HEK293T (cell line): ENCODE measurements around the gene TPO.

Experiments
- CTCF ChIA-PET: fragments of 350-600 bp; formaldehyde crosslinking; extraction: SDS; loops from one replicate; lab custom pipeline; 2021; ENCODE audit warnings: antibody characterized with exemption, inconsistent platforms; lab: Yijun Ruan, JAX
- POLR2A ChIA-PET: fragments of 350-600 bp; formaldehyde crosslinking; extraction: SDS; loops from one replicate; lab custom pipeline; 2020; ENCODE audit warnings: antibody characterized with exemption, inconsistent platforms; lab: Yijun Ruan, JAX
- DNase-seq: peaks from one replicate; pipeline ENCODE4 v3.0.0; 2012; ENCODE audit warnings: mixed read lengths; ENCODE audit errors: extremely low spot score
- ARNT ChIP-seq: fragments of 450-650 bp; IDR thresholded peaks from 2 replicates; pipeline ENCODE4 v1.6.1; 2017; ENCODE audit warnings: mild to moderate bottlenecking
- BHLHE40 ChIP-seq: fragments of 450-650 bp; IDR thresholded peaks from 2 replicates; pipeline ENCODE4 v1.6.1; 2016; ENCODE audit warnings: mild to moderate bottlenecking, moderate library complexity, borderline replicate concordance
- CTBP1 ChIP-seq: fragments of 450-650 bp; IDR thresholded peaks from 2 replicates; pipeline ENCODE4 v1.6.1; 2016; ENCODE audit warnings: borderline replicate concordance
- ELF4 ChIP-seq: fragments of 450-650 bp; IDR thresholded peaks from 2 replicates; pipeline ENCODE4 v1.6.1; 2017; ENCODE audit warnings: antibody characterized with exemption
- FOXA1 ChIP-seq: fragments of 450-650 bp; IDR thresholded peaks from 2 replicates; pipeline ENCODE4 v1.6.1; 2016; ENCODE audit warnings: mild to moderate bottlenecking
- FOXK2 ChIP-seq: fragments of 450-650 bp; IDR thresholded peaks from 2 replicates; pipeline ENCODE4 v1.6.1; 2016; ENCODE audit warnings: mild to moderate bottlenecking
- FOXM1 ChIP-seq: fragments of 450-650 bp; IDR thresholded peaks from 2 replicates; pipeline ENCODE4 v1.6.1; 2017; ENCODE audit warnings: mild to moderate bottlenecking, borderline replicate concordance
- HDGF ChIP-seq: fragments of 450-650 bp; IDR thresholded peaks from 2 replicates; pipeline ENCODE4 v1.6.1; 2017; ENCODE audit warnings: antibody characterized with exemption, borderline replicate concordance
- L3MBTL2 ChIP-seq: fragments of 450-650 bp; conservative IDR thresholded peaks from 2 replicates; pipeline ENCODE4 v1.6.1; 2016; ENCODE audit warnings: mild to moderate bottlenecking
- LEF1 ChIP-seq: fragments of 450-650 bp; IDR thresholded peaks from 2 replicates; pipeline ENCODE4 v1.6.1; 2017; ENCODE audit warnings: mild to moderate bottlenecking, borderline replicate concordance
- NFRKB ChIP-seq: fragments of 450-650 bp; IDR thresholded peaks from 2 replicates; pipeline ENCODE4 v1.6.1; 2016; ENCODE audit warnings: mild to moderate bottlenecking, moderate library complexity
- SP1 ChIP-seq: fragments of 450-650 bp; IDR thresholded peaks from 2 replicates; pipeline ENCODE4 v1.6.1; 2017
- SUZ12 ChIP-seq: fragments of 450-650 bp; IDR thresholded peaks from 2 replicates; pipeline ENCODE4 v1.6.1; 2016; ENCODE audit warnings: mild to moderate bottlenecking
- TARDBP ChIP-seq: fragments of 450-650 bp; IDR thresholded peaks from 2 replicates; pipeline ENCODE4 v1.6.1; 2016
- ZNF384 ChIP-seq: fragments of 450-650 bp; IDR thresholded peaks from 2 replicates; pipeline ENCODE4 v1.6.1; 2016
- TF ChIP-seq, protein P1 (sequence below): fragments of 450-650 bp; IDR thresholded peaks from 2 replicates; pipeline ENCODE4 v1.6.1; 2016

Gene TPO

DNA sequence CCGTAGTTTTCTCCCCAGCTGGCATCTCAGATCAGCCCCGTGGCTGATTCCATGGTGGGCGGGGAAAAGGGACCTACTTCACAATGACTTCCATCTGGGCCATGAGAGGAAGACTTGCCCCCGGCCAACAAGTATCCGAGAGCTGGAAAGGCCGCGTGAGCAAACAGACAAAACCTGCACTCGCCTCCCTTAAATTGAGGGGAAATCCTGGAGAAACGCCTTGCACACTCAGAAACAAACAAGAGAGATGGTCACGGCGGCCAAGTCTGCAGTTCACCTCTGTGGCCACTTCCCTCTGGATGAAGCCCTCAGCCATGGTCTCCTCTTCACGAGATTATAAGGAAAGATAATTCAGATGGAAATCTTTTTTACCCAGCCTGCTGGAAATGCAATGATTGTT is 39.4 kb upstream of the TPO start:
- TF ChIP-seq HDGF (no peak), ARNT (no peak), TARDBP (no peak), SUZ12 (no peak), ZNF384 (no peak), FOXK2 (no peak), FOXM1 (no peak), FOXA1 (no peak)
- TF ChIP-seq, protein P1, sequence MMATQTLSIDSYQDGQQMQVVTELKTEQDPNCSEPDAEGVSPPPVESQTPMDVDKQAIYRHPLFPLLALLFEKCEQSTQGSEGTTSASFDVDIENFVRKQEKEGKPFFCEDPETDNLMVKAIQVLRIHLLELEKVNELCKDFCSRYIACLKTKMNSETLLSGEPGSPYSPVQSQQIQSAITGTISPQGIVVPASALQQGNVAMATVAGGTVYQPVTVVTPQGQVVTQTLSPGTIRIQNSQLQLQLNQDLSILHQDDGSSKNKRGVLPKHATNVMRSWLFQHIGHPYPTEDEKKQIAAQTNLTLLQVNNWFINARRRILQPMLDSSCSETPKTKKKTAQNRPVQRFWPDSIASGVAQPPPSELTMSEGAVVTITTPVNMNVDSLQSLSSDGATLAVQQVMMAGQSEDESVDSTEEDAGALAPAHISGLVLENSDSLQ, result no peak
- CTCF ChIA-PET, result no interaction called here
- POLR2A ChIA-PET, result no interaction called here
- no peak for DNase-seq

DNA sequence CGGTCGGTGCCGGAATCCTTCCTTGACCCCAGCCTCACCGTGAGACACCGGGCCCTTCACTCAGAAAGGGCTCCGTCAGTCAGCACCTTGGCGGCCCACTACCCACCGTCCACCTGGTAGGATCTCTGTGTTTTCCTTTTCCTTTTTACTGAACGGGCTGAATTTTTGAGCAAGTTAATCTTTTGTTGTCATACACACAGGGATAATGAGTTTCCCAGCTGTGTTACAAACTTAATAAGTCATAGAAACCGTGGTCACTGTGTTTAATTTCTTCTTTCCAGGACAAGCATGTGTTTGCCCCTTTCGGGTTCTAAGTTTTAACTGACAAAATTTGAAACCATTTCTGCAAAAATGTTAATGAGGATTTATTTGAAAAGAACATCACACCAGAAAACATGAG is 39.0 kb upstream of the TPO start:
- TF ChIP-seq TARDBP (no peak), FOXA1 (no peak), ZNF384 (no peak)
- TF ChIP-seq, protein P1, result no peak
- POLR2A ChIA-PET, result no interaction called here
- CTCF ChIA-PET, result no interaction called here
- DNase-seq, result no peak

DNA sequence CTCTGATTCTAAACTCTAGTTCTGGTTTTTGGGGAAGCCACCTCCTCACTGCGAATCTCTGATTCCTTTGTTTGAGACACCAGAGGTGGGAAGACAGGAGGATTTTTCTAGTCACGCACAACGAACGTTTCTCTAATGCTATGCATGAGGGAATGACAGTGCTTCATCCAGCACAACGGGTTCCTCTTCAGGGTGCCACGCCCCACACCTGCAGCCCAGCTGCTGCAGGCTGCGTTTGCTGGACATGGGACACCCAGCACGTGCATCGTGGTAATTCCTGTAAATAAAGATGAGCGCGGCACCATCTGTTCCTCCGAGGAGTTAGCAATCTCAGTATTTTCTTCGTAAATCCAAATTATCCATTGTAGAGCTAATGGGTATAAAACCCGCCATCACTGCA is 37.5 kb upstream of the TPO start:
- no peak for TF ChIP-seq CTBP1
- no peak for TF ChIP-seq HDGF
- TF ChIP-seq, protein P1, result no peak
- TF ChIP-seq ZNF384, result no peak
- TF ChIP-seq FOXM1, result no peak
- no peak for TF ChIP-seq L3MBTL2
- TF ChIP-seq ARNT, result no peak
- TF ChIP-seq TARDBP, result no peak
- TF ChIP-seq NFRKB, result no peak
- no peak for TF ChIP-seq SP1
- no peak for TF ChIP-seq FOXK2
- TF ChIP-seq SUZ12, result no peak
- no peak for TF ChIP-seq ELF4
- no peak for TF ChIP-seq FOXA1
- TF ChIP-seq BHLHE40, result no peak
- ChIA-PET POLR2A (no interaction called here), CTCF (no interaction called here)
- no peak for DNase-seq

DNA sequence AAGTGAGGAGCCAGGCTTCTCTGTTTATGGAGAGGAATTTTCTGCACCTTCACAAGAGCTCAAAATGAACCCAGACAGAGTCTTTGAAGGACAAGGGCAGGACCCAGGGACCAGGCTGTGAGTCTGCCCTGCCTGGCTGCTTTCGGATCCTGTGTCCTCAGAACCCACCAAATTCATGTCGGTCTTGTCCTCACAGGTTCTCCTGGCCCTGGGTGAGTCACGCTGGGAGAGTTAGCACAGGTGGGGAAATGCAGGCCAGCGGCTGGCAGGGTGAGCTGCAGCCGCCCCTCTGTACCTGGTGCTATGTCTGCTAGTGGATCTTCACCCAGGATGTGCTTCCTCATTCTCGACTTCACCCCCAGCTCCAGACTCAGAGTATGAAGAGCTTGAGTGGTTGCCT is 35.8 kb upstream of the TPO start:
- POLR2A ChIA-PET, result no interaction called here
- CTCF ChIA-PET, result no interaction called here
- DNase-seq, result no peak
- TF ChIP-seq LEF1 (no peak), BHLHE40 (no peak), FOXK2 (no peak), ELF4 (no peak), ZNF384 (no peak), L3MBTL2 (no peak), FOXM1 (no peak), CTBP1 (no peak), ARNT (no peak), SUZ12 (no peak), FOXA1 (no peak), NFRKB (no peak), HDGF (no peak), TARDBP (no peak), SP1 (no peak)
- TF ChIP-seq, protein P1, result no peak

DNA sequence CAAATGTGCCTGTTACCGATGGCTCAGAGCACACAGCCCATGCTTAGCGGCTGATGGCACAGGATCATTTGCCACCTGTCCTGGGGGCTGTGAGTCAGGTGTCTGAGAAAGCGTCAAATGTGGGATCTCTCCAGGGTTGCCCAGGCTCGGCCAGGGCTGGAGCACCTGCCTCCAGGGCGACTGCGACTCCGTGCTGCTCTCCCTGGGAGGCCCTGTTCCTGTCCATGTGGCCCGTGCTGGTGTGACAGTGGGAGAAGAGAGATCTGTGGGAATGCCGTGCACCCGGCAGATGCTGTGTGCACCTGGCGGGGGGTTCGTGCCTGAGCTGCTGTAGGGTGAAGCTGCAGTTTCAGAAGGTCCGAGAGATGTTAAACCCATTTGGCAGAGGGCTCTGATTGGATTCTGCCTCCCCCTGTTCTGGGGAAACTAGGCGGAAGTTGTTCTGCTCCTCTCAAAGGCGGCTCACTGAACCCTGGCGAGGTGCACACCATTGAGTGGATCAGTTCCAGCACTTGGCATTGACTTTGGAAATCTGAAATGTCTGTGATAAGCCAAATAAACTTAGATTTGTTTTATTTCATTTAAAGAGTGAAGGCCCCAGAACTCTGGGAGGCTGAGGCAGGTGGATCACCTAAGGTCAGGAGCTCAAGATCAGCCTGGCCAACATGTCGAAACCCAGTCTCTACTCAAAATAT is 34.7 kb upstream of the TPO start:
- no peak for DNase-seq
- no peak for TF ChIP-seq LEF1
- TF ChIP-seq ZNF384, result no peak
- no peak for TF ChIP-seq HDGF
- no peak for TF ChIP-seq ELF4
- TF ChIP-seq, protein P1, result no peak
- TF ChIP-seq L3MBTL2, result no peak
- no peak for TF ChIP-seq FOXK2
- TF ChIP-seq TARDBP, result no peak
- no peak for TF ChIP-seq ARNT
- TF ChIP-seq BHLHE40, result no peak
- TF ChIP-seq SUZ12, result no peak
- no peak for TF ChIP-seq NFRKB
- no peak for TF ChIP-seq SP1
- no peak for TF ChIP-seq FOXM1
- TF ChIP-seq FOXA1, result no peak
- TF ChIP-seq CTBP1, result no peak
- POLR2A ChIA-PET, result no interaction called here
- CTCF ChIA-PET, result no interaction called here
